GM18505 (cell line): ENCODE measurements around the gene ACSF2.
A peak's percentile ranks its signal among the peaks of the same experiment; 100 is the strongest.

Experiments used
- ATAC-seq: cut with Tn5 transposase; IDR thresholded peaks from one replicate; pipeline ENCODE4 v1.9.1; 2021; ENCODE audit not compliant: unreplicated experiment
- POLR2A ChIP-seq: IDR thresholded peaks from 4 replicates; pipeline ENCODE4 v1.6.1; 2011; ENCODE audit warnings: borderline replicate concordance; ENCODE audit not compliant: insufficient read depth, insufficient read length; ENCODE audit errors: extremely low read depth

The ACSF2 gene, protein sequence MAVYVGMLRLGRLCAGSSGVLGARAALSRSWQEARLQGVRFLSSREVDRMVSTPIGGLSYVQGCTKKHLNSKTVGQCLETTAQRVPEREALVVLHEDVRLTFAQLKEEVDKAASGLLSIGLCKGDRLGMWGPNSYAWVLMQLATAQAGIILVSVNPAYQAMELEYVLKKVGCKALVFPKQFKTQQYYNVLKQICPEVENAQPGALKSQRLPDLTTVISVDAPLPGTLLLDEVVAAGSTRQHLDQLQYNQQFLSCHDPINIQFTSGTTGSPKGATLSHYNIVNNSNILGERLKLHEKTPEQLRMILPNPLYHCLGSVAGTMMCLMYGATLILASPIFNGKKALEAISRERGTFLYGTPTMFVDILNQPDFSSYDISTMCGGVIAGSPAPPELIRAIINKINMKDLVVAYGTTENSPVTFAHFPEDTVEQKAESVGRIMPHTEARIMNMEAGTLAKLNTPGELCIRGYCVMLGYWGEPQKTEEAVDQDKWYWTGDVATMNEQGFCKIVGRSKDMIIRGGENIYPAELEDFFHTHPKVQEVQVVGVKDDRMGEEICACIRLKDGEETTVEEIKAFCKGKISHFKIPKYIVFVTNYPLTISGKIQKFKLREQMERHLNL

DNA sequence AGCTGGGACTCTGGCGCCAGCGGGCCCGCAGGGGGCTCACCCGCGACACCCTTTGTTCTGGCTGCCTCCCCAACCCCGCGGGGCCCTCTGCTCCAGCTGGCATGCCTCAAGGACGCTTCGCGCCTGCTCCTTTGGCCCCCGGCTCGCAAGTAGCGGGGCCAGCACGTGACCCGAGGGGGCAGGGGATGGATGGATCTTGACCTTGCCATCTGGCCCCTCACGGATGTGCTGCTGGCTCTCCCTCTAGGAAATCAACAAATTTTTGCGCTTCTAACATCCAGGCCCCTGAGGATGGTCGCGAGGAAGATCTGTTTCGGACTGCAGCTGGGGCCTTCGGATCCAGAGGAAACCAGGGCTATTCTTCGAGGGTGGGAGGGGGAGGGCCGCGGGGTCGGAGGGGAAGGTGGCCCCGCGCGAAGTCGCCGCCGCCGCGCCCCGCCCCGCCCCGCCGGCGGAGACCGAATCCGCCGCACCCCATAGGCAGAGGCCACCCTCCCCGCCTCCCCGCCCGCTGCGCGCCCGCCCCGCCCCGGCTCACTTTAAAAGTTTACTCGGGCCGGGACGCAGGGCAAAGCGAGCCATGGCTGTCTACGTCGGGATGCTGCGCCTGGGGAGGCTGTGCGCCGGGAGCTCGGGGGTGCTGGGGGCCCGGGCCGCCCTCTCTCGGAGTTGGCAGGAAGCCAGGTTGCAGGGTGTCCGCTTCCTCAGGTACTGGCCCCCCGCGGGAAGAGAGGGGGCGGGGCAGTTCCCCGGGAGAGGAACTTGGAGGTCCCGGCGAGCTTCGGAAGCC, at the start of gene ACSF2:
Gene ACSF2, plus strand, starts transcription at position 537 of the 790 bp plus-strand sequence. Its CDS starts 44 bp downstream, at position 581.
- peak; percentile 39 for TF ChIP-seq POLR2A
- ATAC-seq: peak; percentile 62

DNA sequence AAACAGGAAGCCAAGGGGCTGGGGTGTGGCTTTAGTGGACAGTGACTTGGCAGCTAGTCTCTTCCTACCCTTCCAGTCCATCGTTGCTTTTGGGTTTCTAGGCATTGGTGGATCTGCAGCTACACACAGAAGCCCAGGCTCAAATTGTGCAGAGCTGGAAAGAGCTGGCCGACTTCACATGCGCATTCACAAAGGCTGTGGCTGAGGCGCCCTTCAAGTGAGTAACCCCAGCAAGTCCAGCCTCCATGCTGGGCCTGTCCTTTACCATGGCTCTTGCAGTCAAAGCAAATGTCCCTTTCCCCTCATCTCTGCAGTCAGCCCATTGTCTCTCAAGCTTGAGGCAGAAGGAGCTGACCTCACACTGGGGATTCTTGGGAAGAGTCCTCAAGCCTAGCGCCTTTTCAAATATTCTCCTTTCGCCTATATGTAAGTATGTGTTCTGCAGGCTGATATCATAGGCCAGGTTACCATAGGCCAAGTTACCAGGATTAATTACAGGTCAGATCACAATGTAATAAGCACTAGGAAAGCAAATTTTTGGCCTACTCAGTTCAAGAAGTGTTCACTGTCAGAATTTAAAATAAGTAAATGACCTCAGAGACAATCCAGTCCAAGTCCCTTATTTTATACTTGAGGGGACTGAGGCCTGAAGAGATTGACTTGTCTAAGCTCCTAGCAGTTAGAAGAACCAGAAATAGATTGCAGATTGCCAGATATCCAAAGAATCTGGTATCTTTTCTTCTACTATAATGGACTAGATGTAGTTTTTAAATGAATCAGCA, 46.5 kb upstream of the ACSF2 start:
- TF ChIP-seq POLR2A: peak; percentile 18
- ATAC-seq: no peak

DNA sequence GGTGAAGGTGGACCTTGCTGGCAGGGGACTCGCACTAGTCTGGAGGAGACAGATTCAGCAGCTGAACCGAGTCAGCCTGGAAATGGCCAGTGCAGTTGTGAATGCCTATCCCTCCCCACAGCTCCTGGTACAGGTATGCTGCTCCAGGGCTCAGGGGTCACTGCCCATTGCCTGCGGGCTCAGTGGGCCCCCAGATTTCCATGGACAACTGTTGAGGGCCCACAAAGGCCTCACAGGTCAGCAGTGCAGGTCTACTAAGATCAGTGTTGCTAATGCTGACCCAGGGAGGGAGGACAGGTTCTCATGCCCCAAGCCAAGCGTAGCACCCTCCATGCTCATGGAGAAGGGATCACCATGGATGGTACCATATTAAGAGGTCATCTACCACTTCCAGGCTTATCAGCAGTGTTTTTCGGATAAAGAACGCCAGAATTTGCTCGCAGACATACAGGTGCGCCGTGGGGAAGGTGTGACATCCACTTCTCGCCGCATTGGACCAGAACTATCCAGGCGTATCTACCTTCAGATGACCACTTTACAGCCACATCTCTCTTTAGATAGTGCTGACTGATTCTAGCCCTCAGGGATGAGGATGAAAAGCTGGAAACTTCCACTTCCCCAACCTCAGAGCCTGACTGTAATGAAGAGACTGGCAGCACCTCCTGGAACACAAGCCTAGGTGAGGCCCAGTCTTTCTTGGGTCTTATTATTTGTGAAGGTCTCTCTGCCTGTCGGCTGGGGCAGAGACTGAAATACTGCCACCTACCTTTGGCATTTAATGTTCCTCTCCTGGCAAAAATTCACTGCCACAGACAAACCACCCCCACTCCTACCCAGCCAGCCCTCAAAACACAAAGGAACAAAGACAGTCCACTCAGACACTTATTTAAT, 45.4 kb upstream of the ACSF2 start:
- no peak for TF ChIP-seq POLR2A
- ATAC-seq: no peak

DNA sequence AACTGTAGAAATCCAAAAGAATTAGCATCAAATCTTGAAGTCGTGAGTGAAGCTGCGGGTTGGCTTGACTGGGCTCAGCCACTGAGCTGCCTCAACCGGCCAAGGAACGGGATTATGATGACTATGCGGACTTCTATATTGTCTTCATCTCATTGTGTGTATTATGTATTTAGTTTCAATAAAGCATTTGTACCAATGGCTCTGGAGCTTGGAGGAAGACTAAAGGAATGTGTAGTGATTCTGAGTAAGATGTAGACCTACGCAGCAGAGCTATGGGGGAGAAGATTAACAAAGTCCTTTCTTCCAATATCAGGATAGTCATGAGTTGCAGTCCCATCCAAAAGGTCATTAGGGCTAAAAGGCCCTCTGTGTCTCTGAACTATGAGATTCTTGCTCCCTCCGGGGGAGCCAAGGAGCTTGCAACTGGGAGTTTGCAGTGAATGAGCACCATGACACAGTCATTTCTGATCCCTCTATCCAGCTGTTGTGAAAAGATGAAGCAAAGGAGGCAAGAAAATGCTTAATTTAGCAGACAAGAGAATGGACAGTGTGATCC, 44.7 kb upstream of the ACSF2 start:
- no peak for ATAC-seq
- TF ChIP-seq POLR2A: no peak

DNA sequence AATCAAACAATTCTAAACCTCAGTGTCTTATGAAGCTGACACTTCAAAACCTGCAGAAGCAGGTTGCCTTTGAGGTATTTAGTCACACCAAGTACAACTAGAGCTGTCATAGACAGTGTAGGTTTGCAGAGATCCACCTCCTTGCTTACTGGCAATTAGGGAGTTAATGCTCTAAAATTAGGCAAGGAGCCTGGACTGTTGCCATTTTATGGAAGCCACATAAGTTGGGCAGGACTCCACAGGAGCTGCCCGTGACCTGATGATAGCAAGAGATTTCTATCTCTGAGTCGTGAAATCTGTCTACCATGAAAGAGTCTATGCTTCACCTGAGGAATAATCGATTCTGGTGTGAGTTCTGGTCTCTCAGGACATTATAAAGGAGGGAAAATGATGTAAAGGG, 44.1 kb upstream of the ACSF2 start:
- no peak for TF ChIP-seq POLR2A
- no peak for ATAC-seq

DNA sequence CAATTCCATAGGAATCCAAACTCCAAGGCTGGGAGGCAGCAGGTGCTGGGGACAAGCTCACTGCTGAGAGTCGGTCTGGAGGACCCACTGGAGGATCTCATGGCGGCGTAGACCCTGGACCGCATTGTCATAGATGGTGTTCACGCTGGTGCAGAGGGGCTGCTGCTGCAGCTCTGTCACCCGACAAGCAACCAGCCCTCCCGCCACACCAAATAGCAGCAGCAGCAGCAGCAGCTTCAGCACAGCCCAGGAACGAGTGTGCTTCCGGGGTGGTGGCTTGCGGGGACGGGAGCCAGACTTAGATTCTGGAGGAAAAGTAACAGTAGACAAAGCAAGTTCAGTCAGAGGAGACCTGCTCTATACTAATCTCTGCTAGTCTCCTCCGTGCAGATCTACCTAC, 43.1 kb upstream of the ACSF2 start:
- no peak for TF ChIP-seq POLR2A
- no peak for ATAC-seq

DNA sequence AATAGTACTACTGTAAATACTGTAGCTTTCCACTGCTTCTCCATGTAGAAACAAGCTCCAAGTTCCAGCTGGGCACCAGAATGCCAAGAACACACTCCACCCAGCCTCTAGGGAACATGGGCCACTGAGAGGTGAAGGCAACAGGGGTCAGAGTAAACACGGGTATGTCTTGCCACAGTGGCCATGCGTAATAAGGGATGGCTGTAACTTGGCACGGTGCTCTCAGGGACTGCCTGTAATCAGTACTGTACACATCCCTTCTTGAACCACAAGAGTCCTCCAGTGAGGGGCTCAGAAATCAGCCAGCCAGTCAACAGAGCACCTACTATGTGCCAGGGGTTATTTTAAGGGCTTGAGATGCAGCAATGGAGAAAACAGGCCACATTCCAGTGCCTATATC, 39.5 kb upstream of the ACSF2 start:
- no peak for TF ChIP-seq POLR2A
- no peak for ATAC-seq

DNA sequence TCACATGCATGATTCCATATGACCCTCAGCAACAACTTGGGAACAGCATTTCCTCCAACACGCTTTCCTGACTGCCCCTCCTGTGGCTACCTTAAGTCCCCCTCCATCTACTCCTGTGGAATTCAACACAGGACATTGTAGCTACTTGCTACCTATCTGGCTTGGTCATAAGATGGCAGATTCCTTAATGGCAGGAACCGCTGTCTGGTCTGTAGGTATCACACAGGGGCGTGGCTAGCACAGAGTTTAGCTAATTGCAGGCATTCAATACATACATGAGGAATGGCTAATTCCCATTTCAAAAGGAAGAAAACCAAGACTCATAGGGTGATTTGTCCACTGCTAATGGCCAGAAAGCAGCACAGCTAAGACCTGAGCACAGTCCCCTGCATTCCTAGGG, 37.3 kb upstream of the ACSF2 start:
- ATAC-seq: no peak
- TF ChIP-seq POLR2A: no peak

DNA sequence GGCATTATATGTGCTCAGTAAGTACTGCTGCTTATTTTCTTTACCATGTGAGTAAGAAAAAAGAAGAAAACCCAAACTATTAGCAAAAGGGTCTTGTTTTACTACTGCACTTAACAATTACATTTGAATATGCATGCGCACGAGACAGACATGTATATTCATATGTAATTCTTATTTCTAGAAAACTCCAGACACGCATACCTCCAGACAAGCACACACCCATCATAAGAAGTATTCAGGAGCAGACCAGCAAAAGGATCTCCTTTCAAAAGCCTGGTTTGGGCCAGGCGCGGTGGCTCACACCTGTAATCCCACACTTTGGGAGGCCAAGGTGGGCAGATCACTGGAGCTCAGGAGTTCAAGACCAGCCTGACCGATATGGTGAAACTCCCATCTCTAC, 36.5 kb upstream of the ACSF2 start:
- no peak for TF ChIP-seq POLR2A
- no peak for ATAC-seq

DNA sequence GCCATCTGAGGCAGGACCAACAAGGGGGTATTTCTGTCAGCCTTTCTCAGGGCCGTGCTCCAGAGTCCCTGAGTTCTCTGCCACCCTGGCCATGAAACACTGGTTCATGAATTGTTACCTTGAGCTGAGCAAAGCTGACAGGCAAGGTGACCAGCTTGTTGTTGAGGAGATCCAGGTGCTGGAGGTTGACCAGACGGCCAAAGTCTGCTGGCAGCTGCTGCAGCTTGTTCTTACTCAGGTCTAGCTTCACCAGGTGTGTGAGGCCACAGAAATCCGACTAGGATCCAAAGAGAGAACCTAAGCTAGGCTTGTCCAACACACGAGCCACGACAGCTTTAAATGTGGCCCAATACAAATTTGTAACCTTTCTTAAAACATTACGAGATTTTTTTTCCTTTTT, 33.4 kb upstream of the ACSF2 start:
- no peak for TF ChIP-seq POLR2A
- ATAC-seq: no peak

DNA sequence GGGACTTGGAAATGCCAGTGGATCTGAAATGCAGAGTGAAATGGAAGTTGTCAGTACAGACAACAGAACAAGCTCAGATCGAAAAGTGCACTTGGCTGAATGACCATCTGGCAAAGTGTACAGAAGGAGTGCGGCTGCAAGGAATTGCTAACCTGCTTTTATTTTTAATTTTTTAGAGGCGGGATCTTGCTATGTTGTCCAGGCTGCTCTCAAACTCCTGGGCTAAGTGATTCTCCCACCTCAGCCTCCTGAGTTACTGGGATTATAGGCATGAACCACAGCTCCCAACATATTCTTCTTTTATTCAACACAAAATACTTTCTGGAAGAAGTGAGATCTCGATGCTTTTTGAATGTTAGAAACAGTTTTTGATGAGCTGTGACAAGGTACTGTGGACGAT, 32.3 kb upstream of the ACSF2 start:
- no peak for TF ChIP-seq POLR2A
- ATAC-seq: no peak

DNA sequence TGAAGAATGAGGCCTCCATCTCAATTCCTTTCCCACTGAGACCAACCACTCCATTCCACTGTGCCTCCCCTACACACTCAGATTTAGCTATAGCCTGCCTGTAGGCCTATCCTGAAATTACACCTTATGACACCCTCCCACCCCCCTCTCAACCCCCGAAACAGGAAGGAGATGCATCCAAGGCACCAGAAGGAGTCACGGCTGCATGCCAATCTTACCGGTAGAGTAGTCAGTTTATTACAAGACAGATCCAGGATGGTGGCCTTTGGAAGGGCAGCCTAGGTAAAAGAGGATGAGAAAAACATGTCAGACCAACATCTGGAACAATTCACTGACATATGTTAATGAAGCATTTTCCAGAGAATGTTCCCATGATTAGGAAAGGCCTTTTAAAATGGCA, 31.3 kb upstream of the ACSF2 start:
- no peak for ATAC-seq
- TF ChIP-seq POLR2A: no peak

DNA sequence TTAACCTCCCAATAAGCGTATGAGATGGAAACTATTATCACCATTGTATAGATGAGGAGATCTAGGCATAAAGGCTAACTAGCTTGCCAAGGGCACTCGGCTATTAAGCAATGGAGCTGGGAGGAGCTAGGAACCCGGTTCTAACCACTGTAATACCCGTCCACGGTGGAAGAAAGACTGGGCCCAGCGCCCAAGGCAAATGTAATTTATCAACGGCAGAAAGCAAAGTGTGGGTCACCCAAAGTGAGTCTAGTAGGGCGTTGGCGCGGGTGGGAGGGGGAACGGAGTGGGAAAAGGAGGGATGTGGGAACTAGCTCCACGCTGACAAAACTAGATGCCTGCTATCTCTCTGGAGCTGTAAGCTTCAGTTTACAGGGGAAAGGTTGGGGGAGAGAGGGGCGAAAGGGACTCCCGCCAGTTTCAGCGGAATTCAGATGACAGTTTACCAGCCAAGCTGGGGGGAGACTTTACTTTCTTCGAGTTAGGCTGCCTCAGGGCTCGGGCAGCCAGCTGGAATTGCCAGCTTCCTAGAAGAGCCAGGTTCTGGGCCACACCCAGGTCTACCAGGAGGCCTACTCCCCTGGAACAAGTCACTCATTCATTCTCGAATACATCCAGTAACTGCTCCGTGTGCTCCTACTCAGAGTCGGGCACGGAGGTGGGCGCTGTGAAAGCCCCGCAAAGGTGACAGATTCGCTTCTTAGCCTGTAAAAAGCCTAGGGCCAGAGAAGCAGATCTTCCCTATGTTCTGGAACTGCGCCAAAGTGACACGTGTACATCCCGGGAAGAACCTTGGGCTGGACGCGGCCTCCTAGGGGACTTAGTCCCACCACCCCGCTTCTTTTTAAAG, 29.5 kb upstream of the ACSF2 start:
- TF ChIP-seq POLR2A: no peak
- ATAC-seq: no peak
